GM13976 (cell line): ENCODE data around the gene HOXB3.

ENCODE experiments used
- DNase-seq: peaks from one replicate; pipeline ENCODE4 v3.0.0; 2012; ENCODE audit warnings: low spot score
- CTCF ChIP-seq: IDR thresholded peaks from 2 replicates; pipeline ENCODE4 v1.5.1; 2012; ENCODE audit warnings: borderline replicate concordance, mild to moderate bottlenecking; ENCODE audit not compliant: insufficient read depth; ENCODE audit errors: extremely low read depth, missing control alignments, control extremely low read depth
- in situ Hi-C: fragments of 300-500 bp; cut with MboI; formaldehyde crosslinking; loops from one replicate; pipeline ENCODE4 v1.12.0; 2022; ENCODE audit warnings: low sequenced_read_pairs, mixed read lengths, inconsistent platforms; ENCODE audit not compliant: unreplicated experiment

Gene HOXB3

GRCh38 chr17:48633266-48633677, 43.2 kb upstream of the HOXB3 start:
- no peak for DNase-seq
- TF ChIP-seq CTCF: no peak
- in situ Hi-C loops: no loop called here

- no peak for TF ChIP-seq CTCF
- in situ Hi-C loops: no loop called here
- no peak for DNase-seq
These were observed 42.7 kb upstream of the HOXB3 start for GRCh38 chr17:48632579-48633265.

- peak; percentile 67 for DNase-seq
- in situ Hi-C loops: no loop called here
- no peak for TF ChIP-seq CTCF
These were observed 41.9 kb upstream of the HOXB3 start for GRCh38 chr17:48631693-48632578.

- no peak for DNase-seq
- TF ChIP-seq CTCF: no peak
- in situ Hi-C loops: no loop called here
These were observed 41.1 kb upstream of the HOXB3 start for GRCh38 chr17:48630925-48631692.

- TF ChIP-seq CTCF: no peak
- in situ Hi-C loops: no loop called here
These were observed 40.2 kb upstream of the HOXB3 start for GRCh38 chr17:48630009-48630924.

More at GRCh38 chr17:48630009-48630924, 40.2 kb upstream of the HOXB3 start:
- no peak for DNase-seq
